DMS79 (cell line): Measurements from ENCODE around the gene JAKMIP1.

ENCODE experiments used
- DNase-seq: peaks from one replicate; lab custom pipeline; 2025; lab: John Stamatoyannopoulos, UW

The JAKMIP1 gene

GRCh38 chr4:6095023-6095752 lies 105.2 kb downstream of the JAKMIP1 start:
- no peak for DNase-seq

- no peak for DNase-seq
Observed at GRCh38 chr4:6093671-6094070, 106.7 kb downstream of the JAKMIP1 start.

- no peak for DNase-seq
Observed at GRCh38 chr4:6092971-6093370, 107.4 kb downstream of the JAKMIP1 start.

GRCh38 chr4:6092131-6092530 lies 108.2 kb downstream of the JAKMIP1 start:
- no peak for DNase-seq

GRCh38 chr4:6090931-6091330 lies 109.4 kb downstream of the JAKMIP1 start:
- DNase-seq = no peak

- no peak for DNase-seq
Observed at GRCh38 chr4:6088950-6089349, 111.4 kb downstream of the JAKMIP1 start.

- DNase-seq = peak; percentile 5
Observed at GRCh38 chr4:6087669-6088341, 112.5 kb downstream of the JAKMIP1 start.

- no peak for DNase-seq
Observed at GRCh38 chr4:6086846-6087245, 113.5 kb downstream of the JAKMIP1 start.

GRCh38 chr4:6085691-6086628 lies 114.4 kb downstream of the JAKMIP1 start:
- DNase-seq = no peak

GRCh38 chr4:6085028-6085690 lies 115.2 kb downstream of the JAKMIP1 start:
- no peak for DNase-seq

- DNase-seq = no peak
Observed at GRCh38 chr4:6079965-6080364, 120.4 kb downstream of the JAKMIP1 start.

GRCh38 chr4:6078560-6078959 lies 121.8 kb downstream of the JAKMIP1 start:
- DNase-seq = no peak

- DNase-seq = no peak
Observed at GRCh38 chr4:6076391-6076790, 124.0 kb downstream of the JAKMIP1 start.

GRCh38 chr4:6074758-6075157 lies 125.6 kb downstream of the JAKMIP1 start:
- DNase-seq = no peak

GRCh38 chr4:6071959-6072720 lies 128.2 kb downstream of the JAKMIP1 start:
- peak; percentile 64 for DNase-seq

GRCh38 chr4:6071191-6071958 lies 129.0 kb downstream of the JAKMIP1 start:
- DNase-seq = no peak

GRCh38 chr4:6069845-6070709 lies 130.3 kb downstream of the JAKMIP1 start:
- DNase-seq = no peak

GRCh38 chr4:6068986-6069385 lies 131.4 kb downstream of the JAKMIP1 start:
- DNase-seq = no peak

- no peak for DNase-seq
Observed at GRCh38 chr4:6065934-6066590, 134.3 kb downstream of the JAKMIP1 start.
